Stomach (tissue), 9 donors: ENCODE results near the gene TENM3. TPM values are rescaled to one million over a fixed set of nuclear protein-coding genes. Genes with fewer than 3 reads are reported as not detected.

ENCODE experiments used
- DNase-seq, 2 donors: peaks; one replicate each; pipeline versions ENCODE4 v3.0.0 to v3.0.0-alpha.2; 2013 to 2019
- H3K27ac ChIP-seq, 5 donors: fragments of 200-600 bp in 4 of 5; sonication (generic) in 4 of 5; one replicate each; pipeline ENCODE4 v1.5.1; 2013 to 2019; ENCODE audit warnings: mild to moderate bottlenecking in 1 of 5, moderate library complexity in 1 of 5
- H3K27me3 ChIP-seq, 3 donors: fragments of 200-600 bp; sonication (generic); one replicate each; pipeline ENCODE4 v1.5.1; 2017 to 2019; ENCODE audit warnings: mixed run types in 1 of 3
- H3K36me3 ChIP-seq, 4 donors: fragments of 200-600 bp; sonication (generic); 1 replicate in 3 of 4; 2 replicates in 1 of 4; pipeline ENCODE4 v1.5.1; 2016 to 2019
- H3K4me1 ChIP-seq, 4 donors: fragments of 200-600 bp; sonication (generic); one replicate each; pipeline ENCODE4 v1.5.1; 2016 to 2019
- H3K4me3 ChIP-seq, 4 donors: fragments of 200-600 bp; sonication (generic) in 3 of 4; one replicate each; pipeline ENCODE4 v1.5.1; 2016 to 2019; ENCODE audit warnings: mild to moderate bottlenecking in 1 of 4
- H3K9me3 ChIP-seq, 4 donors: fragments of 200-600 bp; sonication (generic); one replicate each; pipeline ENCODE4 v1.5.1; 2016 to 2019
- CTCF ChIP-seq, 7 experiments: fragments of 450-650 bp in 4 of 7; fragments of 200-600 bp in 3 of 7; sonication (generic) in 3 of 7; IDR thresholded peaks; one replicate each; pipeline ENCODE4 v1.5.1; 2016 to 2019; ENCODE audit warnings: antibody characterized with exemption in 7 of 7, control low read depth in 2 of 7, mild to moderate bottlenecking in 1 of 7
- EP300 ChIP-seq: sonication (generic); formaldehyde crosslinking; IDR thresholded peaks from one replicate; pipeline ENCODE4 v1.6.1; 2017; ENCODE audit warnings: antibody characterized with exemption
- POLR2A ChIP-seq, 4 donors: fragments of 450-650 bp; IDR thresholded peaks; one replicate each; pipeline ENCODE4 v1.6.1; 2016; ENCODE audit warnings: antibody characterized with exemption in 4 of 4, control low read depth in 2 of 4, mild to moderate bottlenecking in 1 of 4, moderate library complexity in 1 of 4
- POLR2AphosphoS5 ChIP-seq, 3 donors: sonication (generic); formaldehyde crosslinking; IDR thresholded peaks; one replicate each; pipeline ENCODE4 v1.6.1; 2016; ENCODE audit warnings: antibody characterized with exemption in 3 of 3
- WGBS, 5 donors: extraction: QIAGEN DNeasy Blood & Tissue Kit in 3 of 5; methylation state at CpG; one replicate each; pipeline versions ENCODE4 v1.1.5 to v1.1.7; 2013 to 2018; 5-methylcytosine and 5-hydroxymethylcytosine counted together
- intact Hi-C: fragments of 100-400 bp; cut with DNase I; formaldehyde crosslinking; loops from one replicate; pipeline ENCODE4 v1.15.1; 2023; ENCODE audit warnings: low total_unique reads
- polyA plus RNA-seq, 3 donors: library from polyadenylated mRNA; stranded (reverse); fragments of 200-250 nt; gene quantifications; one replicate each; pipeline ENCODE4 v1.2.3, GENCODE V29; 2013
- total RNA-seq, 5 donors: library from RNA; depleted of rRNA; stranded (reverse); fragments of >200 nt; gene quantifications; one replicate each; pipeline versions ENCODE4 v1.1.0 to v1.2.3, GENCODE V29; 2014 to 2016
- donor health status: healthy with polysubstance abuse.
- donor health status: Bipolar disorder and iron deficiency.
- donor health status: healthy.

TENM3 gene
- total and polyA plus RNA-seq, 8 donors = under 0.01 to 8.3 (median 0.44) TPM

GRCh38 chr4:182221987-182222386, 21.2 kb upstream of the TENM3 start:
- H3K4me3 ChIP-seq = no peak overlapping the region
- H3K27me3 ChIP-seq = no peaks in the 10 kb centered on the region
- no peak for DNase-seq
- no peak for TF ChIP-seq EP300
- no peak for TF ChIP-seq POLR2A (IDR thresholded peaks at IDR 0.05)
- TF ChIP-seq CTCF (IDR thresholded peaks at IDR 0.05) = no peak
- no peak for TF ChIP-seq POLR2AphosphoS5 (IDR thresholded peaks at IDR 0.05)
- H3K36me3 ChIP-seq = no peaks in the 10 kb centered on the region
- no peaks in the 10 kb centered on the region for H3K4me1 ChIP-seq
- WGBS, 5 donors = 76 to 86% (median 84%) methylated on average over 5 of the region's 5 CpGs
- intact Hi-C loops = no loop called here
- H3K27ac ChIP-seq = no peak overlapping the region
- H3K9me3 ChIP-seq = no peaks in the 10 kb centered on the region

- Histone ChIP-seq H3K27ac (no peak overlapping the region), H3K27me3 (no peaks in the 10 kb centered on the region), H3K36me3 (no peaks in the 10 kb centered on the region), H3K4me1 (no peaks in the 10 kb centered on the region), H3K9me3 (no peaks in the 10 kb centered on the region), H3K4me3 (no peak overlapping the region)
- no peak for TF ChIP-seq POLR2AphosphoS5 (IDR thresholded peaks at IDR 0.05)
- TF ChIP-seq CTCF (IDR thresholded peaks at IDR 0.05) = no peak
- TF ChIP-seq EP300 = no peak
- TF ChIP-seq POLR2A (IDR thresholded peaks at IDR 0.05) = no peak
- intact Hi-C loops = no loop called here
- 41 to 57% (median 46%) methylated on average over 2 of the region's 2 CpGs for WGBS, 5 donors
- no peak for DNase-seq
Measured at GRCh38 chr4:182222766-182223165, 20.4 kb upstream of the TENM3 start.

- no peak for DNase-seq
Measured at GRCh38 chr4:182223708-182224107, 19.5 kb upstream of the TENM3 start.

DNA sequence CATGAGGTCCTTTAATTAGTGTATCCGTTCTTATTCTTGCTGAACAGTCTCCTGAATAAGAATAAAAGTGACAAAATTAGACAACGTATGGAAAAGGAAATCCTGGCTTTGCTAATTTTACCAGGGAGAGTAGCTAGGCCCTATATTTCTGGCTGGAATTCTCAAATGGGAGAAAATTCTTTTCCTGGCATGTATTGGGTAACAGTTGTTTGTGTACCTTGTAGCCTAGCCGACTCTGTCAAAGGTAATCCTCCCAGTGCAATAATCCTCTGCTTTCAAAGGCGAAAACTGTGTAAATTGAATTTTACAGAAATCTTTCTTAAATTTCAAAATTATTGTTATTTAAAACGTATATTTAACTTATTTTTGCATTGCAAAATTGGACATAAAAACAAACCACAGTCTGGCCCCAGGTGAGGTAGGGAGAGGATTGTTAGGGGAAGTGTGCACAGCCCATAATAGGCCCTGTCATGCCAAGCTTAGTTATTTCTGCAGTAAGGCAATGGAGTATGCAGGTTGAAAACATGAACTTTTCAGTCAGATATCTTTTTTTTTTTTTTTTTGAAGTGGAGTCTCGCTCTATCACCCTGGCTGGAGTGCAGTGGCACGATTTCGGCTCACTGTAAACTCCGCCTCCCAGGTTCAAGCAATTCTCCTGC, 18.9 kb upstream of the TENM3 start:
- Histone ChIP-seq H3K4me1 (no peaks in the 10 kb centered on the region), H3K9me3 (no peaks in the 10 kb centered on the region), H3K36me3 (no peaks in the 10 kb centered on the region), H3K4me3 (no peak overlapping the region), H3K27ac (no peak overlapping the region), H3K27me3 (no peaks in the 10 kb centered on the region)
- no peak for DNase-seq
- 80 to 86% (median 83%) methylated on average over 9 of the region's 9 CpGs for WGBS, 5 donors
- TF ChIP-seq POLR2AphosphoS5 (IDR thresholded peaks at IDR 0.05) = no peak
- TF ChIP-seq POLR2A (IDR thresholded peaks at IDR 0.05) = no peak
- TF ChIP-seq CTCF (IDR thresholded peaks at IDR 0.05) = no peak
- TF ChIP-seq EP300 = no peak
- intact Hi-C loops = no loop called here

More at GRCh38 chr4:182223708-182224107, 19.5 kb upstream of the TENM3 start:
- 80 to 87% (median 85%) methylated on average over 4 of the region's 4 CpGs for WGBS, 5 donors
- intact Hi-C loops = no loop called here
- no peak overlapping the region for H3K4me3 ChIP-seq
- H3K27ac ChIP-seq = no peak overlapping the region
- no peaks in the 10 kb centered on the region for H3K4me1 ChIP-seq
- no peaks in the 10 kb centered on the region for H3K27me3 ChIP-seq
- H3K9me3 ChIP-seq = no peaks in the 10 kb centered on the region
- no peaks in the 10 kb centered on the region for H3K36me3 ChIP-seq
- TF ChIP-seq CTCF (IDR thresholded peaks at IDR 0.05) (no peak), POLR2A (IDR thresholded peaks at IDR 0.05) (no peak), EP300 (no peak), POLR2AphosphoS5 (IDR thresholded peaks at IDR 0.05) (no peak)
